Endothelial cell of umbilical vein (primary cell): ENCODE data around the gene PLIN5. TPM values are rescaled to one million over a fixed set of nuclear protein-coding genes. Genes with fewer than 3 reads are reported as not detected.

Source experiments
- BruUV-seq: library from RNA; stranded (reverse); fragments of 400-500 nt; replicated peaks from 2 replicates; lab custom pipeline; 2021; lab: Mats Ljungman, UMichigan
- CTCF ChIA-PET: fragments of 300-600, 350-600 bp; sonication (Branson Sonifier 250); formaldehyde crosslinking; loops from one replicate; lab custom pipeline; 2021; ENCODE audit warnings: antibody characterized with exemption, inconsistent platforms; lab: Charles Lee
- POLR2A ChIA-PET: fragments of 300-600, 350-600 bp; sonication (Branson Sonifier 250); formaldehyde crosslinking; loops from one replicate; lab custom pipeline; 2021; ENCODE audit warnings: antibody characterized with exemption, inconsistent platforms; lab: Charles Lee
- DNase-seq: peaks from one replicate; pipeline ENCODE4 v3.0.0-alpha.2; 2011; ENCODE audit warnings: low read depth, low spot score
- FAIRE-seq: peaks from 2 replicates; lab custom pipeline; 2011; peaks lifted over from hg19 to GRCh38; lab: Jason Lieb, UNC
- H2AFZ ChIP-seq: 2 replicates; pipeline ENCODE4 v1.6.0; 2012; ENCODE audit warnings: low read depth, low read length, control low read depth, inconsistent platforms
- H3K27ac ChIP-seq: 2 replicates; pipeline ENCODE4 v1.5.1; 2011; ENCODE audit warnings: low read depth, mild to moderate bottlenecking, control low read depth, low read length, moderate library complexity; ENCODE audit not compliant: insufficient read depth
- H3K27me3 ChIP-seq, 2 experiments: 2 replicates each; pipeline versions ENCODE4 v1.6.0 to v1.6.1; 2011; ENCODE audit warnings: low read length in 2 of 2, mixed read lengths in 1 of 2; ENCODE audit not compliant: control insufficient read depth in 2 of 2, insufficient read depth in 2 of 2
- H3K36me3 ChIP-seq, 2 experiments: 2 replicates in 1 of 2; 3 replicates in 1 of 2; pipeline ENCODE4 v1.5.1; 2011; ENCODE audit warnings: low read length in 2 of 2, mild to moderate bottlenecking in 1 of 2, moderate library complexity in 1 of 2; ENCODE audit not compliant: control insufficient read depth in 2 of 2, insufficient read depth in 2 of 2; ENCODE audit errors: extremely low read depth in 1 of 2
- H3K4me1 ChIP-seq: 3 replicates; pipeline ENCODE4 v1.5.1; 2011; ENCODE audit warnings: mild to moderate bottlenecking, low read length; ENCODE audit not compliant: control insufficient read depth, insufficient read depth; ENCODE audit errors: extremely low read depth
- H3K4me2 ChIP-seq: 2 replicates; pipeline ENCODE4 v1.6.1; 2011; ENCODE audit warnings: low read length, control low read depth, mixed read lengths; ENCODE audit not compliant: insufficient read depth
- H3K4me3 ChIP-seq, 3 experiments: fragments of 200-600 bp in 1 of 3; sonication (generic), shearing (Covaris generic) in 1 of 3; replicated peaks in 1 of 3; 2 replicates each; pipeline ENCODE4 v1.5.1; 2011 to 2016; ENCODE audit warnings: control low read depth in 3 of 3, low read length in 3 of 3, mild to moderate bottlenecking in 2 of 3, inconsistent platforms in 1 of 3, low read depth in 1 of 3, moderate library complexity in 1 of 3; ENCODE audit not compliant: insufficient read depth in 1 of 3
- H3K79me2 ChIP-seq: 2 replicates; pipeline ENCODE4 v1.6.0; 2012; ENCODE audit warnings: low read length, inconsistent platforms; ENCODE audit not compliant: control insufficient read depth, insufficient read depth
- H3K9ac ChIP-seq: replicated peaks from 2 replicates; pipeline ENCODE3; 2011; ENCODE audit warnings: low read length, control low read depth; ENCODE audit not compliant: insufficient read depth; ENCODE audit errors: extremely low read depth
- H3K9me1 ChIP-seq: replicated peaks from 3 replicates; pipeline ENCODE4 v1.6.0; 2011; ENCODE audit warnings: mild to moderate bottlenecking, low read length; ENCODE audit not compliant: control insufficient read depth, insufficient read depth; ENCODE audit errors: extremely low read depth
- H3K9me3 ChIP-seq: replicated peaks from 2 replicates; pipeline ENCODE4 v1.5.1; 2012; ENCODE audit warnings: low read length, inconsistent platforms; ENCODE audit not compliant: control insufficient read depth, insufficient read depth
- H4K20me1 ChIP-seq: replicated peaks from 2 replicates; pipeline ENCODE3; 2011; ENCODE audit warnings: mild to moderate bottlenecking, low read length; ENCODE audit not compliant: control insufficient read depth, insufficient read depth; ENCODE audit errors: extremely low read depth
- CTCF ChIP-seq, 2 donors: IDR thresholded peaks; 1 replicate in 1 of 2; 2 replicates in 1 of 2; pipeline ENCODE4 v1.5.1; 2011; ENCODE audit warnings: low read length in 2 of 2, mild to moderate bottlenecking in 2 of 2, moderate library complexity in 2 of 2, control low read depth in 1 of 2, inconsistent platforms in 1 of 2, low read depth in 1 of 2; ENCODE audit not compliant: insufficient read depth in 1 of 2; ENCODE audit errors: extremely low read depth in 1 of 2
- EZH2 ChIP-seq: IDR thresholded peaks from 2 replicates; pipeline ENCODE4 v1.6.1; 2012; ENCODE audit warnings: borderline replicate concordance, low read depth, mild to moderate bottlenecking, moderate library complexity, low read length, inconsistent platforms; ENCODE audit not compliant: severe bottlenecking
- FOS ChIP-seq: IDR thresholded peaks from 2 replicates; pipeline ENCODE4 v1.6.1; 2011; ENCODE audit warnings: mild to moderate bottlenecking, low read length, moderate library complexity, borderline replicate concordance; ENCODE audit not compliant: insufficient read depth
- GATA2 ChIP-seq: IDR thresholded peaks from 2 replicates; pipeline ENCODE4 v1.7.0; 2011; ENCODE audit warnings: low read depth, mild to moderate bottlenecking, moderate library complexity, mixed read lengths, low read length; ENCODE audit not compliant: insufficient read length, insufficient read depth
- JUN ChIP-seq: IDR thresholded peaks from 2 replicates; pipeline ENCODE4 v1.6.1; 2011; ENCODE audit warnings: borderline replicate concordance, low read depth; ENCODE audit not compliant: insufficient read length, insufficient read depth
- MYC ChIP-seq: IDR thresholded peaks from one replicate; pipeline ENCODE4 v1.6.1; 2011; ENCODE audit warnings: mild to moderate bottlenecking, low read depth, low read length
- POLR2A ChIP-seq: IDR thresholded peaks from 2 replicates; pipeline ENCODE4 v1.6.1; 2012; ENCODE audit warnings: low read depth, mild to moderate bottlenecking, control low read depth, low read length
- POLR2AphosphoS5 ChIP-seq: IDR thresholded peaks from 2 replicates; pipeline ENCODE4 v1.6.1; 2012; ENCODE audit warnings: low read depth, mild to moderate bottlenecking, control low read depth, low read length, moderate library complexity; ENCODE audit not compliant: insufficient read depth
- dilution Hi-C: fragments of 300-500 bp; cut with MboI; formaldehyde crosslinking; loops from one replicate; pipeline ENCODE4 v1.15.0; 2019; ENCODE audit warnings: low sequenced_read_pairs; ENCODE audit not compliant: extremely low pct_ligation_motif_present
- intact Hi-C: fragments of 100-400 bp; cut with micrococcal nuclease; formaldehyde crosslinking; loops from one replicate; pipeline ENCODE4 v1.10.0; 2022
- polyA plus RNA-seq, 4 experiments: library from polyadenylated mRNA; depleted of rRNA in 3 of 4; stranded (reverse) in 3 of 4; unstranded in 1 of 4; fragments of >200 nt; gene quantifications; 2 replicates each; pipeline versions ENCODE4 v1.2.1 to v1.2.3, GENCODE V29; 2011 to 2012; ENCODE audit warnings: missing spikeins in 1 of 4
- total RNA-seq: library from RNA; stranded (reverse); gene quantifications from 2 replicates; pipeline ENCODE4 v1.2.3, GENCODE V29; 2021
- TF ChIP-seq, protein P1 (sequence below): IDR thresholded peaks from 2 replicates; pipeline ENCODE4 v1.6.1; 2011; ENCODE audit not compliant: insufficient read depth, insufficient read length

The PLIN5 gene
- total and polyA plus RNA-seq, 2 donors (not counting 3 experiments of a cell fraction or from before 2014, with no cell fraction given), result 0.17 to 0.24 TPM

GRCh38 chr19:4548238-4548584, 13.2 kb upstream of the PLIN5 start:
- H3K9ac ChIP-seq, result no peak overlapping the region
- no TSS peak for BruUV-seq
- TF ChIP-seq FOS (no peak), EZH2 (no peak), POLR2A (no peak), POLR2AphosphoS5 (peak; percentile 17), CTCF (IDR thresholded peaks at IDR 0.05; ENCODE audit: extremely low read depth in 1 of 2, insufficient read depth in 1 of 2, low read depth in 1 of 2, low read length in 2 of 2) (no peak), MYC (no peak), JUN (no peak), GATA2 (no peak)
- TF ChIP-seq, protein P1, sequence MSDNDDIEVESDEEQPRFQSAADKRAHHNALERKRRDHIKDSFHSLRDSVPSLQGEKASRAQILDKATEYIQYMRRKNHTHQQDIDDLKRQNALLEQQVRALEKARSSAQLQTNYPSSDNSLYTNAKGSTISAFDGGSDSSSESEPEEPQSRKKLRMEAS, result no peak
- ChIA-PET POLR2A (no interaction called here), CTCF (interaction anchor here (1.6 to 2.0 kb wide), 2 partner anchors 9 to 13 kb away, joined by 4 to 6 read pairs; partner anchors contain the start of gene PLIN5)
- no peak overlapping the region for H3K4me2 ChIP-seq
- H3K36me3 ChIP-seq, result peaks cover 13 to 51% of the 10 kb centered on the region in 2 experiments
- H3K9me3 ChIP-seq, result no peaks in the 10 kb centered on the region
- H3K4me3 ChIP-seq, result no peak overlapping the region
- DNase-seq (no peak), FAIRE-seq (no peak)
- no peak overlapping the region for H2AFZ ChIP-seq
- dilution Hi-C loops, result no loop called here
- no peaks in the 10 kb centered on the region for H3K27me3 ChIP-seq
- H3K27ac ChIP-seq, result no peak overlapping the region
- intact Hi-C loops, result no loop called here
- no peaks in the 10 kb centered on the region for H3K9me1 ChIP-seq
- no peaks in the 10 kb centered on the region for H3K79me2 ChIP-seq
- no peaks in the 10 kb centered on the region for H3K4me1 ChIP-seq
- no peaks in the 10 kb centered on the region for H4K20me1 ChIP-seq
